Fibroblast of villous mesenchyme (primary cell): ENCODE measurements around the gene MASP2. TPM values are rescaled to one million over a fixed set of nuclear protein-coding genes. Genes with fewer than 3 reads are reported as not detected.

Experiments used
- DNase-seq: peaks from one replicate; pipeline ENCODE4 v3.0.0-alpha.2; 2010; ENCODE audit warnings: low read depth
- H3K4me3 ChIP-seq: 2 replicates; pipeline ENCODE4 v1.5.1; 2011; ENCODE audit warnings: low read depth, mild to moderate bottlenecking, low read length
- CTCF ChIP-seq: IDR thresholded peaks from 2 replicates; pipeline ENCODE4 v1.5.1; 2012; ENCODE audit warnings: low read depth, mild to moderate bottlenecking, low read length; ENCODE audit not compliant: insufficient read depth
- total RNA-seq: library from RNA; depleted of rRNA; stranded (reverse); fragments of >200 nt; gene quantifications from 2 replicates; pipeline ENCODE4 v1.2.3, GENCODE V29; 2012

Gene MASP2
- total RNA-seq, 1 donor = not detected

DNA sequence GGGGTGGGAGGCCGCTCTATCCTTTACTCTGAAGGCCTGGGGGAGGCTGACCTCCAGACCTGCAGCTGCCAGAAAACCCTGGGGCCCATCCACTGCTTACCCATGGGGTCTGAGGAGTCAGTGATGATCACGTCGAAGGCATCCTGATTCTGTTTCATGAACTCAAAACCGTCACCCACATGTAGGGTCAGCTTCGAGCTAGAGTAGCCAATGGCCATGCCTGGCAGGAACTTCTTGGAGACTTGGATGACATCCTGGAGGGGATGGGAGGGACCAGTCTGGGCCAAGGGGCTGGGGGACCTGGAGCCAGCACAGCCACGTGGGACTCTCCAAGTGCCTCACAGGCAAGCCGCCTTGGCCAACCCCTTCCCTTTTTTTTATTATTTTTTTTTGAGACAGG lies 9.5 kb upstream of the MASP2 start:
- TF ChIP-seq CTCF = no peak
- DNase-seq = no peak
- no peak overlapping the region for H3K4me3 ChIP-seq

GRCh38 chr1:11055676-11056075 lies 8.6 kb upstream of the MASP2 start:
- no peak overlapping the region for H3K4me3 ChIP-seq
- TF ChIP-seq CTCF = no peak

GRCh38 chr1:11054666-11055065 lies 7.6 kb upstream of the MASP2 start:
- TF ChIP-seq CTCF = no peak
- H3K4me3 ChIP-seq = no peak overlapping the region
- no peak for DNase-seq

More at GRCh38 chr1:11055676-11056075, 8.6 kb upstream of the MASP2 start:
- DNase-seq = no peak

DNA sequence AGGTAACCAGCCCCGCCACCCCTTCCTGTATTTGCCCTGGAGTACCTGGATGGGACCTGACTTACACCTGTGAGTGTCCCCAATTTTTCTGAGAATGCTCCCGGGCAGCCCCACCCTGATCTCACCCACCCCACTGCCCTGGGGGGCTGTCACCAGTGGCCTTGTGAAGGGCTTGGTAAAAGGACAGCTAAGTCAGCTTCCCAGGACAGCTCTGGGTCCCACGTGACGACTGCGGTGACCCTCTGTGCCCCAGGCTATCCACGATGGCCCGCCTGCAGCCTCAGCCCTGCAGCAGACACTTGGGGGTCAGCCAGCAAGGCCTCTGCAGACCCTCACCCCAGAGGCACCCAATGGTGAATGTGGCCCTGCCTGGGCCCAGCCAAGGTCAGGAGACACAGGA lies 7.1 kb upstream of the MASP2 start:
- no peak for DNase-seq
- H3K4me3 ChIP-seq = no peak overlapping the region
- no peak for TF ChIP-seq CTCF

DNA sequence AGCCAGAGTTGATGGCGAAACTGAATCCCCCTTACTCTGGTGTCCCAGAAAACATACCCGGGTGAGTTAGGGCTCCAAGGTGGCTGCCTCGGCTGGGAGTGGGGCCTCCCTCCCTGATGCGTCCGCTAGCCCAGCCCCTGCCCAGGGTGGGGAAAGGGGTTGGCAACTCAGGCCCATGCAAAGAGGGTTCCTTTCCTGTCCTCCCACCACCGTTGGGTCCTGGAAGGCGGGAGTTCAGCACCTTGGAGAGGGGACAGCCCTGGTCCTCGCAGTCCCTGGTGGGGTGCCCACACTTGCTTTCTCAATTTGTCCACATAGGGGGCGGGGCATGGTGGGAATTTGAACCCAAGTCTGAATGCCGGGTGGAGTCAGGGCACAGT lies 6.7 kb upstream of the MASP2 start:
- DNase-seq = peak; percentile 13
- TF ChIP-seq CTCF = no peak
- H3K4me3 ChIP-seq = no peak overlapping the region

DNA sequence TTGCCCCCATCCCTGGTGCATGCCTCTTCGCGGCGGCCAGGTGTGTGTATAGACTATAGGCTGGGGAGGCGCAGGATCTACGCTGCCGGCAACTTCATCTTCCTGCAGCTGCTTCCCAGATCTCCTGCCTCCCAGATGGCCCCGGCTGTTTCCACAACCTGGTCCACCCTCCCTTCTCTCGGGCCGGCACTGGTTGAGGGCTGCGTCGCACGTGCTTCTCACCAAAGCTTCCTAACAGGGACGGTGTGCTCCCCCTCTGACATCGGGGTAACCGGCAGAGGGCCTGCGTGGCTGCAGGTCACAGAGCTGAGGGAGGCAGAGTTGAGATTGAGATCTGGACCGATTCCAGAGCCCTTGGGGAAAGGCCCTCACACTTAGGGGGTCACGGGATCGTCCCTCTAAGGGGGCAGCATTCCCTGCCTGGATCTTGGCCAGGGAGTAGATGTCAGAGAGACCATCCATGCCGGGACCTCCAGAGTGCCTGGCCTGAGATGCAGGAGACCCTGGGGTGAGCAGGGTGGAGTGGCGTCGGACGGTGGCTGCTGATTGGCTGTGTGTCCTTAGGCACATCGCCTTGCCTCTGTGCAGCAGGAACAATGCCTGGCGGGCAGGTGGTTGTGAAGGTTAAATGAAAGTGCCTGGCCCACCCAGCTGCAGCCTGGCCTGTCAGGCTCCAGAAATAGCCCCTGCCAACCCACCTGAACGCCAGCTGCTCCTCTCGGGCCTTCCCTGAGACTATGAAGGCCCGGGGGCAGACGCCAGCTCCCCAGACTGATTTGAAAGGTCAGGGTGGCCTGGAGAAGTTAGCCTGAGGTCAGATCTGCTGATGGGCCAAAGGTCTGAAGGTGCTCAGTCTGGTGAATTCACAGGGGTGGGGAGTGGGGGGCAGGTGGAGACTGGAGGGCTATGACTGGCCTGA lies 6.1 kb upstream of the MASP2 start:
- DNase-seq = no peak
- TF ChIP-seq CTCF = no peak
- H3K4me3 ChIP-seq = no peak overlapping the region
